Stimulated activated CD4-positive, alpha-beta T cell treated with anti-CD3 and anti-CD28 coated beads, Interleukin-12 subunit alpha, Interleukin-12 subunit beta, amount 100 ng/mL, for 24 hours (primary cell): ENCODE measurements around the gene DUSP10.

Experiments
- DNase-seq, 2 experiments: peaks; one replicate each; pipeline ENCODE4 v3.0.0-alpha.2; 2020; ENCODE audit warnings: low read depth in 2 of 2

The DUSP10 gene

DNA sequence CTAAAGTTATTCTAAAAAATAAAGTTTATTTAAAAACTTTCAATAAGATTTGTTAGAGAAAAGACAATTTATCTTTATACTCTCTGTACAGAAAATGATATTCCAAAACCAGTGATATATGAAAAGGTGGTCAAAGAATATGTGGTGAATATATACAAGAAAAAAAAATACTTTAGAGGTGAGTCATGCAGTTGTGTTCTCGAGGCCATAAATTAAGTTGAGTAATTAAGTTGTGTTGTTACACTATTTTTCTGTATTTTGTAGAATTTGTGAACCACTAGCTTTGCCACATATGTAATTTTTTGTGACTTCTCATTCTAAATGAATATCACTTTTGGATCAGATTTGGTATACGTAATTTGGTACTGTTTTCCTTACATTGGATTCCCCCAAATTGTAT, 23.6 kb upstream of the DUSP10 start:
- DNase-seq: no peak

DNA sequence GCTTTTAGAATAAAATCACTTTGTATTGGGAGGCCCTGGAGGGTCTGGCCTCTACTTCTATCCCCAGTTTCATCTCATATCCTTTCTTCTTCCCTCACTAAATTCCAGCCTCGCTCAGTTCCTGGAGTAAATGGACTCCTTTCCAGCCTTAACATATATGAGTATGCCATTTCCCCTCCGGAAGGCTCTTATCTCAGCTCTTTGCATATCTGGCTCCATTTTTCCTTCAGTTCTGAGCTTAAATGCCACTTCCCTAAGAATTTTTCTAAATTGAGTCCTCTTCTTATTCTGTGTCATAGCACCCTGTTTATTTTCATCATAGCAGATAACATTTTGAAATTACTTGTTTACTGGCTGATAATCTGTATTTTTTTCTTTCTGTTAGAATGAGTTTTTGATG, 20.2 kb upstream of the DUSP10 start:
- no peak for DNase-seq

DNA sequence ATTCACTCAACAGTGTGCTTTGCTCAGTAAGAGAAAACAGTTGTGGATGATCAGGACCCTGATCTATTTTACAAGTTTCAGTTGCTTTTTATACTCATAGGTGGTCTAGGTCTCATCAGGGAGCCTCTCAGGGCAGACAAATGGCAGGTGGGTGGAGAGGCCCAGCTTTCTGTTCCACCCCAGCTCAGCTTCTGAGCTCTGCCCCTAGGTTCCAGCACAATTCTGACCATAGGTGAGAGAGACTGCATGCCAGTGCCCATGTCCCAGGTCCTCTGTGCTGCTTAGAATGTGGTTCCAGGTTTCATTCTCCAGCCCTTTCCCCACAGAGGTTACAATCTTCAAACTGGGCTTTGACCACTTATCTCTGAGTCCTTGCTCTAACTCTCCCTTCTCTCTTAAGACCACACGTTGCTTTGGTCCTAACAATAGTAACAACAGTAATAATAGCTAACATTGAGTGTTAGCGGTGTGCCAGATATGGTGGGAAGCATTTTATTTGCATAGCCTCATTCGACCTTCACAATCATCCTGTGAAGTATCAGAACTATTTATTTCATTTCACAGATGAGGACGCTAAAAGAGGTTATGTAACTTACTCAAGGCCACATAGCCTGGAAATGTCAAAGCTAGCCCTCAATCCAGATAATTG, 19.6 kb upstream of the DUSP10 start:
- DNase-seq: no peak

DNA sequence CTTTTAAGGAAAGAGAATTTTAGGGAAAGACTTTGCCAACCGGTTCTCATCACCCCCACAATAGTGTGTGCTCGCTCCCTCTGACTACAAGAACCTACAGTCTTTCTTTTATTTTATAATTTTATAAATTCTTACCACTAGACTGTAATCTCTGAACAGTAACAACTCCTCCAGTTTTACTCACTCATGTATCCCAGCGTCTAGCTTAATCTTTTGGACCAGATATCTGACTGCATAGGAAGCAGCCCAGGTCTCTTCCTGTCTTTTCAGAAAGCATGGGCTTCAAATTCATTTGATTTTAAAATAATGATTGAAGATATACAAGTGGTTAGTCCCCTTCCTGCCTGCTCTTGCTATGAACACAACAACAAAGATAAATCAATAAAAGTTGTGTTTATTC, 19.0 kb upstream of the DUSP10 start:
- no peak for DNase-seq

DNA sequence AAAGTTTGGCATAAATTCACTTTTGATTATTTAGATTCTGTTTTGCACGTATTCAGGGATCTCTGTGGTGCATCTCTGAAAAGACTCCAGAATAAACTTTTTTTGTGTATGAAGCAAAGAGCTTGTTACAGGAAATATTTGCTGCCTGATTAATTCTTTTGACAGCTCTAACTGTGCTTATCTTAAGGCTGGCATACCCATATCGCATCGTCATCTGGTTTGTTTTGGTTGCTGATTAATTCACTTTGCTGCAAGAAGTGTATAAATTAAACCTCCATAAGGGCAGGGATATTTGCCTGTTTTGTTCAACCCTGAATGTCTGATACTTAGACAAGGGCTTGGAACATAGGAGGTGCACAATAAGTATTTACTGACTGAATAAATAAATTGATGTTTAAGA, 17.5 kb upstream of the DUSP10 start:
- no peak for DNase-seq

DNA sequence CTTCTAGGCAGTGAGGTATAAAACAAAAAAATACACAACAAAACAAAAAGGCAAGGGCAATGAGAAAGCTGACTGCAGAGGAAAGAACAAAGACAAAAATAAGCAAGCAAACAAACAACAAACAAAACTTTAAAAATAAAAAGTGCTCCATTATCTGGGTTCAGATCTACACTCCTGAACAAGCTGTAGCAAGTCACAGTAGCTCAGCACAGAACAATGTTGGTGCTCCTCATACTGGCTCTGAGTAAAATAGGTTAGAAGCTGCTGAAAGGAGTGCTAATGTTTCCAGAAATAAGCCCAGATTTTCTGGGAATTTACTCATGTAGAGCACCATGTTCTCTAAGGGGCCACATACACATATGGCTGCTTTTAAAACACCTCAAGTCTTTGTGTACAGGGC, 16.6 kb upstream of the DUSP10 start:
- DNase-seq: no peak

DNA sequence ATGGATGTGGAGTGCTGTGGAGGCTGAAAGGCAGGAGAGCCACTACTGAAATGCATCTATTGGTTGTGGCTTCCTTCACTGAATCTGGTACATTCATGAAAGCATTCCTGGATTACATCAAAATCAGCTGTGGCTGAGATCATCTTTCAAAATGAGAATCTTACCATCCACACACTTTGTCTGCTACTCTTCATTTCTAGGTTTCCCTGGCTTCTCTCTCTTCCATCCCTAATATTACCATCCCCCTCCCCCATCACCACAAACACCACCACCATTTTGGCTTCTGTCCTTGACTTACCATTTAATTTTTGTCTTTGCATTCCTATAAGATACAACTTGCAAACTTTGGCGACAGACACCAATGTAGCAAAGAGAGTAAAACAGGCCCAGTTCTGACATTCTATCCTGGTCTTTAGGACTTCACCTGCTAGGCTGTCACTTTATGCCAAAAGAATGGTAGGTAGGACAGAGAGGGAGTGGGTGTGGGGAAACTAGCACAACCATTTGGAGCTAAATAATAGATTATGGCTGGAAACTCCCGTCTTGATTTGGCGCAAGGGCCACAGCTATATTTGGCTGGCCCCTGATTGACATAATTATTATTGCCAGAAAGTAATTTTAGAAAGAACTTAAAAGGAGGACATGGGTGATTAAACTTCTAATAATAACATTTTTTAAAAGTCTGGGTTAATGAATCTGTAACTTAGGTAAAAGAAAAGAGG, 15.1 kb upstream of the DUSP10 start:
- DNase-seq: no peak

DNA sequence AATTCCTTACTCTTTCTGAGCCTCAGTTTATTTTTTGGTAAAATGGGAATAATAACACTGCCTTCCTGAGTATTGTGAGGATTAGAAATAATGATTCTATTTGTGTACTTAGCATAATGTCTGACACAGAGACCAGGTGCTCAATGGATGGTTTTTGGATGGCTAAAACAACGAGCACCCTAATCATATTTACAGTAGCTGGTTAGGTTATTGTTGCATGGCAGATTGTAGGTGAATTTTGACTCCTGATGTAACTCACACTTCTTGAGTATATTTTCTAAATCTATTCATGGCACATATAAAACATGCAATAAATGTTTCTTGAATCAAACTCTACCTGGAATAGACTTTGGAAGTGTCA, 11.9 kb upstream of the DUSP10 start:
- no peak for DNase-seq

DNA sequence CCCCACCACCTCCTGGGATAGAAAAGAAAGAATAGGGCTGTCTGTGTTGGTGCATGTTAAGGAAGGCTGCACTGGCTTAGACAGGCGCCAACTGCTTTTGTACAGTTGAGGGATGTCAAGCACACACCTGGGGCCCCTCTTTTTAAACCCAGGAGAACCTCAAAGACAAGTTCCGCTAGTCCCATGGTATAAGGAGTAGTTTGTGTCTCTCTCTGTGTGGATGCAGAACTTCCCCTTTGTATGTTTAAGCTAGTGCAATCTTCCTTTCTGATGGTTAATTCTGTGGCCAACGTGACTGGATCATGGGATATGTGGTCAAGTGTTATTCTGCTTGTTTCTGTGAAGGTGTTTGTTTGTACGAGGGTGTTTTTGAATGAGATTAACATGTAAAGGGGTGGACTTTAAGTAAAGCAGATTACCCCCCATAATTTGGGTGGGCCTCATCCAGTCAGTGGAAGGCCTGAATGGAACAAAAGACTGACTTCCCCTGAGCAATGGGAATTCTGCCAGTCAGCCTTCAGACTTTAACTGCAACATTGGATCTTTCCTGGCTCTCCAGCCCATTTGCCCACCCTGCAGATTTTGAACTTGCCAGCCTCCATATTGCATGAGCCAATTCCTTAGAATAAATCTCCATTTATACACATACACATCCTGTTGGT, 9.5 kb upstream of the DUSP10 start:
- no peak for DNase-seq

DNA sequence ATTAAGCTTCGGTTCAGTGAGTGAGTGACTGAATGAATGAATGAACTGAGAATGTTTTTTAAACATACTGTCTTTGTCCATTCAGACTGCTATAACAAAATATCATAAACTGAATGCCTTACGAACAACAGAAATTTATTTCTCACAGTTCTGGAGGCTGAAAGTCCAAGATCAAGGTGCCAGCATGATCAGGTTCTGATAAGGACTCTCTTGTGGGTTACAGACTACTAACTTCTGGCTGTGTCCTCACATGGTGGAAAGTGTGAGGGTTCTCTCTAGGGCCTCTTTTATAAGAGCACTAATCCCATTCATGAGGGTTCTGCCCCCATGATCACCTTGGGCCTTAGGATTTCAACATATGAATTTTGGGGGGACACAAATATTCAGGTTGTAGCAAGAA, 7.1 kb upstream of the DUSP10 start:
- no peak for DNase-seq

DNA sequence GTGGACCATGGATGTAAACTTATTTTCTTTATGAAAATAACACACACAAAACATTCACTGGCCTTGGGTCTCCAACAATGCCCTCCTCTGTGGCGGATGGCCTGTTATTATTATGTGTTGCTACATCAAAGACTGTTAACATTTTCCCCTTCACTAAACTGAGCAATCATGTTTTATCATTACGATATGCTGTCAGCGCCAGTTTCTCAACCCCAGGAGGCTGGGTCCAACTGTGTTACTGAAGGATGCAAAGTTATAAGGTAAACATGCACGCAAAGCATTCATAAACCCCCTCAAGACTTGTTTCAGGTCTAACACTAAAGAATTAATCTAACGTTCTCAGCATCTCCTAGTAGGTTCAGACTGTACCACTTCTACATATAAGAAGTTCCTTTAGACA, 6.0 kb upstream of the DUSP10 start:
- DNase-seq: no peak

DNA sequence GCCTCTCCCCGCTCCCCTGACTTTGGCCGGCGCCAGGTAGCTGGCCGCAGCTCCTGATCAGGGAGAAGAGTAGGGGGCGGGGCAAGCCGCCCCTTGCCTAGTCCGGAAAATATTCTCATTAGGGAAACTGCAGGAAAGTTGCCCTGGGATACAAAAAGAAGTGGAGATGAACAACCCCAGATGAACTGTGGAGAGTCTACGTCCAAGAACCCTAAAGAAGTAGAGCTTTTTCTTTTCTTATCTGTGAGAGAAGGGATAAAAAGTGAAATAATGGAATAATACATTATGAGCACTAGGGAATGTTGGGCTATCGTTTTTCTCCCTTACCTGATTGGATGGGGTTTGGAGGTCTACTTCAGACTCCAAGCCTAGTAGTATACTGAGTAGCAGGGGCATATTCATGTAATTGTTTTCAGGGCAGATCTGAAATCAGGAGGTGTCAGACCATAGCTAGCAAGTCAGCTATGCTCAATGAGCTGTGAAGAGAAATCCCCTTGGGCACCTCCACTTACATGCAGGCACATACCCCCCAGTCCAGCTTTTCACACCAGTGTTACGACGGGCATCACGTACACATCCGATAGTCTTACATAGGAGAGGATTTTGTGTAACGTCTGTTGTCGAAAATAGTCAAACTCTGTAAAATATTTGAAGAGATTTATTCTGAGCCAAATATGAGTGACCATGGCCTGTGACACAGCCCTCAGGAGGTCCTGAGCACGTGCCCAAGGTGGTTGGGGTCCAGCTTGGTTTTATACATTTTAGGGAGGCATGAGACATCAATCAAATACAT, 1.7 kb upstream of the DUSP10 start:
- no peak for DNase-seq

DNA sequence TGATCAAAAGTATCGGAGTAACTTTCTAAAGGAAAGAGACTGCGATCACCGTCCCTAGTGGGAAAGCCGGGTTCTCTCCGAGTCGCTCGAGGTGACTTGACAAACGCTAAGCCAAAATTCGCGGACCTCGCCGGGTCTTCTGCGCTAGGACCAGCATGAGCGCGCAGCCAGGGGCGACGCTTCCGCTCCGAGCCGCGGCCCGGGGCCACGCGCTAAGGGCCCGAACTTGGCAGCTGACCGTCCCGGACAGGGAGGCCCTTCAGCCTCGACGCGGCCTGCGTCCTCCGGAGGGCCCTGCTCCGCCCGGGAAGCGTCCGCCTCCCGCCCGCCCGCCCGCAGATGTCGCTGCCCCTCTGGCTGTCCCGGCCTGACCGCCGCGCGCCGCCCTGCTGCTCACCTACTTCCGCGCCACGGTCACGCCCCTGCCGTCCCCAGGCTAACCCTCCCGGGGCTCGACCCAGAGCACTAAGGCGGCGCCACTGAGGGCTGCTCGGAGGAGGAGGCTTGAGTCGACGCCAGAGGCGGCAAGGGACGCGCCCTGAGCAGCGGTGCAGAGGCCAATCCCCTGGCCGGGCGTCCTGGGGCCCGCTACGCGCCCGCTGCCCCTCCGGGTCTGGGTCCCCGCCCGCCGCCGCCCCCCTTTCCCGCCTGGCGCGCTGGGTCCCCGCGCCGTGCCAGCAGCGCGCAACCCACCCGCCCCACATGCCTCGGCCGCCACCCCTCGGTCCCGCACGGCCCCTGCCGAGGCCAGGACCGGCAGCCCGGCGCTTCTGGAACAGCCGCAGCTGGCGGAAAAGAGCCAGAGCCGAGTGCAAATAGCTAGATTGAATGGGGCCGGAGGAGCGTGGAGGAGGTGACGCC, 896 bp upstream of the DUSP10 start:
- peak; percentile 54 to 76 for DNase-seq

DNA sequence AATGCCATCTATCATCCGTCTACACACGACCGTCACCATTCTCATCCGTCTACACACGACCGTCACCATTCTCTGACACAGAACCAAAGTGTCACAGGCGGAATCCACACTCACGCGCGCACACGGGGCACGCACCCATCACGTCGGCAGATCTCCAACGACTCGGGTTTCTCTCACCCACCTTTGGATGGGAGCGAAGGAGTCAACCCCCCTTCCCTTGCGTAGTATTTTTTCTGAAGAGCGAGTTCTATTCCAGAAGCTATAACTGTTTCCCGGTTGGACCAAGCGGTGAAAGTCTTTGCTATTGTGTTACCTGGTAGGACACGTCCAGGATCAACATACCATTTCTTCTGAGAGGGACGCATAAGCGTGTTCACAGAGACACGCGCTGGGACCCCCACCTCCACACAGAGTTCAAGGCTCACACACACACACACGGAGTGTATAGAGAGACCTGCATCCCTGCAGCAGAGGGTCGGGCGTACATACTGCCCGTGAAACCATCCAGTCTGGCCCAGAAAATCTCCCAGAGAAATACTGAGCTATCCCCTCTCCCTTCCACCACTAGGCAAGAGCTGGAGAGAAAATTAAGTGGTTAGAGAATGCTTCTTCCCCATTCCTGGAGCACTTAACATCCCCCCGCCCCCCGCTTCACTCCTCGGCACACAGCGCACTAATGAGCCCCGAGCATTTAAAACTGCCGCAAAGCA, 741 bp downstream of the DUSP10 start:
- DNase-seq: no peak

DNA sequence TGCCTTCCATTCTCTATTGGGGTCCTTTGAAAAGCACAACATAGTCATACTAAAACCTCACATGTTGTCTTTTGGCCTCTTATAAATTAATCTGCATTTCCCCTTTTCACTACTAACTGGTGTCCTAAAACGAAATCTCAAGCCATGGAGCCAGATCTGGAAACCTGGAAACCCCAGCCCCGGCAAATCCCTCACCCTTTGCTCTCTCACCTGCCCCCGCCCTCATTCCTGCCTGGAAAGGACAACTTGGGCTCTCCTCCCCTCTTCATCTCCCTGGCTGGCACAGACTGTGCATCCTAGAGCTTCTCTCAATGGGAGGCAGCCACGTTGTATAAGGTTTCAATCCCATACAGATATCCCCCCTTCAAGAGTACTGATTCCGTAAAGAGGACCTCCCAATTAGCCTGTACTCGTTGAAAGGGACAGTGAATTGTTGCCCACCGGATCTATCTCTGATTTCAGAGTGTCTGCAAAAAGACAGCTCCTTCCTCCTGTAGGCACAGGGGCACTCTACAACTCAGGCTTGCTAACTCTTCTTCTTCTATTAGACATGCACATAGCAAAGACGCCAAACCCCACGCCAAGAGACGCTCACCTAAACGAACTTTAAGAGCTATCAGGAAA, 1.4 kb downstream of the DUSP10 start:
- DNase-seq: no peak

DNA sequence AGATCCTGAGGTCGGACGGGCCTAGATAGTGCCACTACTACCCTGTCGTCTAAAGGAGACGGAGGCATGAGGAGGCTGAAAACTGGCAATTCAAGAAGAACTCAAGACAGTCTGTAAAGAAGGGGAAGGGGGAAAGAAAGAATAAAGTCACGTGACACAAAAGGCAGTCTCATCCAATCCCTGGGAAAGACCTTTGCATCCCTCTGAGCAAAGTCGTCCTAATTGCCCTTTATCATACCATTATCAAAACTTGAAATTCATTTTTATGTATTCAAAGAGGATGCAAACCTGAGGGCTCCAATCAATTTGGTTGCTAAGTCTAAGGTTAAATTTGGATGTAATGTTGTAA, 2.2 kb downstream of the DUSP10 start:
- DNase-seq: no peak

DNA sequence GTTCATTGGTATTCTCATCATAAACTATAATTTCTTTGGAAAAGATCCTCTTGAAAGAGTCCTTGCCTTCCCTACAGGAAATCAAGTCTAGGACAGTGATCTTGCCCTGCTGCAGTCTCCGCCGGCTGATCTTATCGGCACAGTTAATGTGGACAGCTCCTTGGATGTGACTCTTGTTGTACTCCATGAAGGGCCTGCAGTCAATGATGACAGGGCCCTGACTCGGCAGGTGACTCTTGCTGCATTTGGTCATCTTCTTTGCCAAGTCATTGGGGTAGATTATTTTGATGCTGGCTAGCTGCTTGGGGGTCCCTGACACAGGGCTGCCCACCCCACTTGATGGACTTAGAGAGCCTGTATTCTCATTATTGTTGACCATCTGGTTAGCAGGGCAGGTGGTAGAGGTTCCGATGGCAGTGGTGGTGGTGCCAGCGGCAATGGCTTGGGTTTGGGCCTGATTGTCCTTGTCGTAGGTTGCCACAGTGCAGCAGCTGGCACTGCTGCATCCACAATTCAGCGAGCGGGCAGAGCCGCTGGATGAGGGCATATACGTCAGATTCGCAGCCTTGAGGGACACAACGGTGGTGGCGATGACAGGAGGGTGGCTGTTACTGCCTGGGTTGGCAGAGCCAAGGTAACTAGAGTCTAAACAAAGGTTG, 2.7 kb downstream of the DUSP10 start:
- no peak for DNase-seq

DNA sequence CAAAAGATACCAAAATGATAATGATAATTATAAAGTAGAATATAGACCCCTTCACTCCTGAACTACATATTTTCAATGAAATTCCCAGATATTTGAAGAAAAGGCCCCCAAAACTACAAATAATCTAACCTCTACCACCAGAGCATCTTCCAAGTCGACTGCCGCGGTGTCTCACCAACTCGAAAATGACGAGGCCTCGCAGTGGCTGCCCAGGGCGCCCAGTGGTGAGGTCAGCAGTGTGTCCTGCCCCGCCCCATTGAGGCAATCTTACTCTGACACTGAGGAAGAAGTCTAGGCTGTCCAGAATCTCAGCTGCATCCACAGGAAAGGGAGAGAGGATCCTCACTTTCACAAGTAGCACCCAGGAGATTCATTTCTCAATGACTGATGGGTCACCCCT, 5.2 kb downstream of the DUSP10 start:
- no peak for DNase-seq

DNA sequence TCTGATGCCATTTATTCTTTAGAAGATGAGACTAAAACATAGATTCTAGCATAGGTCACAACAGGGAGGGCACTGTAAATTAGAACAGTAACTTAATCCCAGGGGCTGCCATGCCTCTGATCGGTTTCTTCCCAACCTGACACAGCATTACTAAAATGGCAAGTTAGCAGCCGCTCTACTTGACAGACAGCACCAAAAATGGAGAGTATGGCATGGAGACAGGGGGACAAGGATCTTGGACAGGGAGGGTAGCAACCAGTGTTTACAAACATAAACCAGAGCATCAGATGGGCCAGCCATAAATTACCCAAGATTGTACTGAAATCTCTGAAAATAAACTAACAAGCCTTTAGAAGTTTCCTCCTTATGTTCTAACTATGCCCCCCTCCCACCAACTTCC, 5.9 kb downstream of the DUSP10 start:
- no peak for DNase-seq

DNA sequence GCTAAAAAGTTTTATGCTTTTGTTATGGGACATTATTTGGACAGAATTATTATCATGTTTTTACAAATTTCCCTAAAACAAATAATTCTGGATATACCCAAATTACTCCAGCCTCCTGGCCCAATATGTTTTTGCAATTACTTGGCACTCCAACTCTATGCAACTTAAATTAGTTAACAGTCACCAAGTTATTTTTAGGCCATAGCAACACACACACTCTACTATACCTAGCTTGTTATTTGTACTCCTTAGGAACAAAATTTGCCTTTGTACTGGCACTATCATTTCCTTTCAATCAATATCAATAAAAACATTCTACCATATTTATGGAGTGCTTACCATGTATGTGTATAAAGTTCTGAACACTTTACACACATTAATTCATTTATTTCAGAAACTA, 7.7 kb downstream of the DUSP10 start:
- DNase-seq: no peak
